Stimulated activated CD8-positive, alpha-beta memory T cell treated with anti-CD3 and anti-CD28 coated beads, Interleukin-15, amount 100 ng/mL, for 4 hours (primary cell): Measurements from ENCODE around the gene MTFR2.
"Not testable (repeated sequence)": the region's sequence is repeated elsewhere in the genome, so short reads cannot be mapped to it uniquely, and the experiment has no call there.

Experiments
- DNase-seq, 2 donors: peaks; one replicate each; pipeline ENCODE4 v3.0.0-alpha.2; 2020; ENCODE audit warnings: low read depth in 2 of 2

Gene MTFR2

DNA sequence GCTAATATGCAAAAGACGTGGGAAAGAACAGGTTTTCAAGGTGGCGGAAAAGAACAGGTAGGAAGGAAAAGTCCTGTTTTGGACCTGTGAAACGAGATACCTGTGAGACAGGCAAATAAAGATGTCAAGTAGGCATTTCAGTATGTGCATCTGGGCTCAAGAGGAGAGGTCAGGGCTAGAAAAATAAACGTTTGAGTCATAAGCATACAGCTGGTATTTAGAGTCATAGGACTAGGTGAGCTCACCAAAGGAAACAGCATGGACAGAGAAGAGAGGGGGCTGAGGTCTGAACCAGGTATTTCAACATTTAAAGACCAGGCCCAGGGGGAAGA, 14.9 kb downstream of the MTFR2 start:
- no peak for DNase-seq

DNA sequence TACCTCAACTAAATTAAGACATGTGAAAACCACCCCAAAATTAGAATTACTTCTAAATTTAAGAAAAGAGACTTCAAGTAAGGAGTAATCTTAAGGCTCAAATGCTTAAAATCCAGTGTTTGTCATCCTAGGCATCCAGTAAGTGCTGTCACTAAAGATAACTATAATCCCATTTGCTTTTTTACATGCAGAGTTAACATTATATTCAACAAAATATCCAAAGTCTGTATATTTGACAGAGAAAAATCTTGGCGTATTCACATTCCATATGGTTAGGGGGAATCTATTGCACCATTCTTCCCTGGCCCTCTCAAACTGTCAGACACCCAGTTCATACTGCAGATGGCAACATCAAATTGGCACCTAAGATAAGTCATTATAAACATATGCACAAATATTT, 17.4 kb downstream of the MTFR2 start:
- DNase-seq, result no peak

DNA sequence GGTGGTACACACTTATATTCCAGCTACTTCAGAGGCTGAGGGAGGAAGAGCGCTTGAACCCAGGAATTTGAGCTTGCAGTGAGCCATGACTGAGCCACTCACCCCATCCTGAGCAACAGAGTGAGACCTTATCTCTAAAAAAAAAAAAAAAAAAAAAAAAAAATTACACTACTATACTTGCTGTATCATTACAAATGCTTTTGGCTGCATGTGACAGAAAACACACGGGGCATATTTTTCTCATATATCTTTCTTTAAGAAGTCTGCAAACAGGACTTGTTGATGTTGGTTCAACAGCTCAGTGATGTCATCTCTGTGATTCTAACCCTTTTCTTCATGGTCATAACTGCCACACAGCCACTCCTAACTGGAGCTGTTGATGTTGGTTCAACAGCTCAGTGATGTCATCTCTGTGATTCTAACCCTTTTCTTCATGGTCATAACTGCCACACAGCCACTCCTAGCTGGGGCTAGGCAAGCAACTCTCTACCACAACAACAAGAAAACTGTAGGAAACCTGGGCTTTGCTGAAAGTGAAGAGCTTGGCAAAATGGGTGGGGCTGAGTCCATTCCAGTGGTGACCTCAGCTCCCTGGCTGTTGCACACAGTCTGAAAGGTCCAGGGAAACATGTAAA, 19.8 kb downstream of the MTFR2 start:
- no peak for DNase-seq

DNA sequence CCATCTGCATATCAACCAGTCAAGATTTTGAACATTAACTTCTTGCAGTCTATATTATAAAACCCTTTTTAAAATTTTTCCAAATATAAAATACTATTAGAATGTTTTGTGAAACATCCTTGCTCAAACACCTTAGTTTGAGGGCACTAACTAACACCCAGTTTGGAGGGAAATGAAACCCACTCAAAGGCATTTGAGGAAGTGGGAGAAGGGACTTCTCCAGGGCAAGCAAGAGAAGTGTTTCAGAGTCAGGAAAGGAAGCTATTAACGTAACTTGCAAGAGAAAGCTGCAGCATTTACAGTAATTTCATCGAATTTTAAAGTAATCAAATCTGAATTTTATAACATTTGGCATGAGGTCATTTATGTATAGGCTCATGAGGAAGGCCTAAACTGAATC, 21.3 kb downstream of the MTFR2 start:
- no peak for DNase-seq

DNA sequence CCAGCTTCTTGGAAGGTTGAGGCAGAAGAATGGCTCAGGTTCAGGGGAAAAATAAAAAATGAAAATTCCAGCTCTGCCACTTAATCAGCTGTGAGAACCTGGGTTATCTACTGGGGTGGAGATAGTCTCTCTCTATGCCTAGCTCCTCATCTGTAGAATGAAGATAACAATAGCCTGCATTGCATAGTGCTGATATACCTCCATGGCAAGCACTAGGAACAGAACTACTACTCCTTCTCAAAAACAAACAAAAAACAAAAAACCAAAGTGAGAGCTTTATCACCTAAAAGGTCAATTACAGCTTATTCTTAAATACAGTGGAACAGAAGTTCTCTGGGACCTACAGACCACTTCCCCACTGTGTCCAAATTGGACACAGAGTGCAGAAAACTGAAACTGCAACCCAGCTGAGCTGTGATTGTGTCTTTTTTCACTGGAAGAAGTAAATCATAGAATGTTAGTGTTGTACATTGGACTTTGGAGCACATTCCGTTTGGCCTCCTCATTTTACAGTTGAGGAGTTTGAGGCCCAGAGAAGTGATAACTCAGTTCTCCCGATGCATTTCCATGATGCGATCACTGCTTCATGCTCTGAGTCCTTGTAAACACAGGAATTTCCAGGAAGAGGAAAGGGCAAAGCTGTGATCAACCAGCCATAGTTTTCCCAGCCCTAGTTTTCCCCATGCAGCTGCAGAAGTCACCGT, 23.3 kb downstream of the MTFR2 start:
- no peak for DNase-seq

DNA sequence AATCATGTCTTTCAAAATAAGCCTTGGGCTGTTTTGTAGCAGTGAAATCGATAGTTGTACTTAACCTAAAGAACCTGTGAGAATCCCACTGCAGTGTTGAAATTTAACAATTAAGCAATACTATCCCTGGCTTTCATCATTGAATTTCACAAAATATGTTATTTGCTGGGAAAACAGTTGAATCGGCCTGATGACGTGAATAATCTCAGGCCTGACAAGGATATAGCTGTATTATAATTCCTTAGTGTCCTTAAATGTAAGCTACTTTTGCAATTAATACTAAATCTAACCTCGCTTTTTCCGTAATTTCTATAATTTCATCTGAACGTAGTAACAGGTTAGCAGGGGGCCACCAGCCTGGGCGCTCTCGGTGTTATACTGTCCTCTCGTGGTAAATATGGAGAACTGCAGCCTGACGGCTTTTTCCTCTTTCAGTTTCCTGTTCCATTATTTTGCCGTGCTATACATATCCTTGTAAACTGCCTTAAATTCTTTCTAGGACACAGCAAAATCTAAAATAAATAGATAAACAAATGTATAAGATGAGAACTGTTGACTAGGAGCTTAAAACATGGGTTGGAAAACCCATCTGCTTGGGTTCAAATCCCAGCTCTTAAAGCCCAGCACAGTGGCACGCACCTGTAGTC, 24.0 kb downstream of the MTFR2 start:
- DNase-seq, result no peak

DNA sequence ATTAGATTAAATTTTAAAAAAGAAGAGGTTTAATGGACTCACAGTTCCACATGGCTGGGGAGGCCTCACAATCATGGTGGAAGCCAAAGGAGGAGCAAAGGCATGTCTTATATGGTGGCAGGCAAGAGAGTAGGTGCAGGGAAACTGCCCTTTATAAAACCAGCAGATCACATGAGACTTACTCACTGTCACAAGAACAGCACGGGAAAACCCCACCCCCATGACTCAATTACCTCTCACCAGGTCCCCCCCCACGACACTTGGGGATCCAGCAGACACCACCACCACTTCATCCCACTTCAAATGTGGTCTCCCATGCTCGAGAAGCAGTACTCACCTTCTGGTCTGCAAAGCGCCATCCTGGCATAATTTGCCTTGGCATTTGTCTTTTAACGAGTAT, 24.6 kb downstream of the MTFR2 start:
- DNase-seq, result no peak

DNA sequence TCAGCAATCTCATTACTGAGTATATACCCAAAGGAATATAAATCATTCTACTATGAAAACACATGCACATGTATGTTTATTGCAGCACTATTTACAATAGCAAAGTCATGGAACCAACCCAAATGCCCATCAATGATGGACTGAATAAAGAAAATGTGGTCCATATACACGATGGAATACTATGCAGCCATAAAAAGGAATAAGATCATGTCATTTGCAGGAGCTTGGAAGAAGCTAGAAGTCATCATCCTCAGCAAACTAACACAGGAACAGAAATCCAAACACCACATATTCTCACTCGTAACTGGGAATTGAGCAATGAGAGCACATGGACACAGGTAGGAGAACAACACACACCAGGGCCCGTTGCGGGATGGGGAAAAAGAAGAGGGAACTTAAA, 25.1 kb downstream of the MTFR2 start:
- not testable (repeated sequence) for DNase-seq

DNA sequence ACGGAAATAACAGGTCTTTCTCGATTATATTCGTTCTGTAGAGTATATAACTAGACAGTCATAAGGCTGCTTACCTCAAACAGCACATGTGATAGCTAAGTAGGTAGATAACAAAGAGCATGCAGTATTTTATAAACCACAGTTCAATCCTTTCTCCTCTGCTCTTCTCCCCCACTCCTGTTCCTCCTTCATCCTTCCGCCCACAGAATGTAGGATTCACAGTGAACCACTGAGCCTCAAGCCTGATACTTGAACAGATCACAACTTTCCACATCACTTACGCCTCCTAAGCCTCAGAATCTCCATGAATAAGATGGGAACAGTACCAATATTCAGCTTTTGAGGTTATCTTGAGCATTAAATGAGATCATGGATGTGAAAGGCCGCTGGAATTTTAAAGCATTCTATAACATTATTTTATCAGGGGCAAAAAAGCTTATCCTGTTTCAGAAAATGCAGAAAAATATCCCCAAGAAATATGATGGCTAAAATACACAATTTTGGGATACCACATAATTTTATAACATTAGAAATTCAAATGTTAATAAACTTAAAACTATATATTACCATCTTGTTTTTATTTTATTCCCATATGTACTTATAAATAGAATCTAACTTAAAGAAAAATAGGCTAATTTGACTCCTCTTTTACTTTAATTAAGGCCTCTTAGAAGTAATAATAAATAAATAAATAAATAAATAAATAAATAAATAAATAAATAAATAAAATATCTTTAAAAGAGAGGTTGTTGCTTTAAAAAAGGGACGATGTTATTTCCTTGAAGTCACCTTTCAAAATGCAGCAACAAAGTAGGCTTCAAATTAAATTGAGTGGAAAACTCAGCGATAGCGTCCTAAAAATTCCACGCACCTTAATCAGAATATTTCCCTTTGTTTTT, 33.4 kb downstream of the MTFR2 start:
- no peak for DNase-seq

DNA sequence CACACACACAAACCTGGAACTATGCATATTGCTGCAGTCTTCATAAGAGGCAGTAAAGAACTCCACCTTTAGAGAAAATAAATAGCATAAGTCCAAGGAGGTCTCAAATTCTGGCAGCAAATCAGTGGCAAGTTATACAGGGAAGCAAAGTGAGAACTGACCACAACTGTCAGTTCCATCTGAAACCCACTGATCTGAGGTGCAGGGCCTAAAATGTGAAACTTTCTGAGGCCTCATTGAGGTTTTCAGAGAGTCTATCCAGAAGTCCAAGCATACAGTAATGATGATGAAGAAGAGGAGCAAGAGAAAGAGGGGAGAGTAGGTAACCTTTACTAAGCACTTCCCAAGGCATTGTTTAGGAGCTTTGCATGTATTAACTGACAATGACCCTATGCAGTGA, 36.3 kb downstream of the MTFR2 start:
- DNase-seq, result no peak

DNA sequence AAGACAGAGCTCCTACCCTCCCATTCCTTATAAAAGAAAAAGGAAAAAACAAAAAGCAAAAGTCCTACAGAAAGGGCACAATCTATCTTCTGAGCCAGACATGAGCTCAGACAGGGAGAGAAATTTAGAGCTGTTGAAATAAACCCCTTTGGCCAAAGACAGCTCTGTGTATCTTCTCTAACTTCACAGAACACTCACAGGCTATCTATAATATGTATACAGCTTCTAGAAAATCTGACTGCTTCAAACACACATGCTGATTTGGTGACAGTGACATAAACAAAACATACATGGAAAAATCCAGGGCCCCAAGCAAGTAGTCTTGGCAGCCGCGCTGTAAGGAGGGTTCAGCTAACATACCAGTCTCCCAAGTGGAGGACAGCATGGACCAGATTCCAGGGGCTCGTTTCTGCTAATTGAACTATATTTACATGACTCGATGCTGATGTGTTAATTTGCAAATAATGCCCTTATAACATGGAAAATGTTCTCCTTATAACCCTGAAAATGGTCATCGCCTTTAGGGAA, 37.0 kb downstream of the MTFR2 start:
- DNase-seq, result no peak

DNA sequence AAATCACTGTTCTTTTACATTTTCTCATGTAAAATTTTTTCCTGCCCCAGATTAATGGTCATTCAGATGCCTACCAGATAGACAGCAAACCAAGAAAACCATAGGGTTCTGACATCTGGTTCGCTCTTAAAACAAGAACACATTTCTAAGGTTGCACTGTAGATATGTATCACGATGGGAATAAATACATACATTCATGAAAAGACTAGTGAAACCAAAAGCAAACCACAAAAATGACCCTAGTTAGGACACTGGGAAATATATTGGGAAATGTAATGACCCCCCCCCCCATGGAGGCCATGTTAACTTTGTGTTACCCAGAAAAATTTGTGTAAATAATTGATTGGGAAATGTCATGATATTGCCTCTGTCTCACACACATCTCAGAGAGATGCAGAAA, 37.5 kb downstream of the MTFR2 start:
- no peak for DNase-seq

DNA sequence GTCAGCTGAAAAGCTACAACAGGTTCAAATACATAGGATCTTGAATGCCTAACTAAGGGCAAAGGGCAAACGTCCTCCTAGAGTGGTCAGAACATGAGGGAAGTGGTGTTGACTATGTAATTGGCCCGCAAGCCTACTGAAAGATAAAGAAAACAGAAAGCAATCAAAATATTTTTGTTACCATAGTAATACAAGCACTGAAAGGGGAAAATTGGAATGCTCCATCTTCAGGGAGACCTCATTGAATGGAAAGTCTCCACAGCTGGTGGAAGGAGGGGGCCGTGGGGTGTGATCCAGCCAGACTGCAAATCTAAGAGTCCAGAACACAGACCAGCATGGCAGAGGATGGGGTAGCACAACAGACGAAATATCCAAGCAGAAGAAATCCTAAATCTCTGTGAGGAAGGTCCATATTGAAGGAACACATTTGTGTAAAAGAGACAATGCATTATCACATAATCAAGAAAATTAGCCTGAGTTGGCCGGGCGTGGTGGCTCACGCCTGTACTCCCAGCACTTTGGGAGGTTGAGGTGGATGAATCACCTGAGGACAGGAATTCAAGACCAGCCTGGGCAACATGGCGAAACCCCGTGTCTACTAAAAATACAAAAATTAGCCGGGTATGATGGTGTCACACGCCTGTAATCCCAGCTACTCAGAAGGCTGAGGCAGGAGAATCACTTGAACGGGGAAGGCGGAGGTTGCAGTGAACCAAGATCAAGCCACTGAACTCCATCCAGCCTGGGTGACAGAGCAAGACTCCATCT, 39.5 kb downstream of the MTFR2 start:
- no peak for DNase-seq

DNA sequence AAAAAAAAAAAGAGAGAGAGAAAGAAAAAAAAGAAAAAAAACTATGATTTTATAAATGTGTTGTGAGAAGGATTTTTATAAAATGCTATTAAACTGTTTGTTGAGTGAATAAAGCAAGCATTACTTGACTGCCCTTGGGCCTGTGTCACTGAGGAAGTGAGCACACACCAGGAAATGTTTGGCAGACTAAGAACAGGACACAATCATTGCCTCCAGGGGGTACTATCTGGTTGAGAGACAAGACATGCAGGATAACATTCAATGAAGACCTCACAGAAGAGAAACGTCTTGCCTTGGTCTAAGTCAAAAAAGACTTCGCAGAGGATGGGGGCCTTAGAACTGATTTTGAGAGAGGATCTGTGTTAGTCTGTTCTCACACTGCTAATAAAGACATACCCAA, 40.6 kb downstream of the MTFR2 start:
- no peak for DNase-seq

DNA sequence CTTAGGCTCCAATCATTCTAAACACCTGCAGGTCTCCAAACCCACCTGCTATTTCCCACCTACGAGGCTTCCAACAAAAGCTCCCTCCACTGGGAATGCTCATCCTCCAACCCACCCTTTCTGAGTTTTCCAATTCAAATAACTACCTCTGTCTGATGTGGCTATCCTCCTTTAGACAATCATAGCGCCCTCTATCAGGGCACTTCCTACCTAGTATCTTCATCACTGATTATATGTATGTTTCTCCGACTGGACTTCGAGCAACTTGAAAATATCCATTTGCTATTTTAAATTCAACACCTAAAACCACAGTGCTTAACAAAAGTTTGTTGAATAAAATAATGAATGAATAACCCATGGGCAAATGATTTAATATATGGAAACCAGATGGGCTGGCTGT, 41.3 kb downstream of the MTFR2 start:
- no peak for DNase-seq

DNA sequence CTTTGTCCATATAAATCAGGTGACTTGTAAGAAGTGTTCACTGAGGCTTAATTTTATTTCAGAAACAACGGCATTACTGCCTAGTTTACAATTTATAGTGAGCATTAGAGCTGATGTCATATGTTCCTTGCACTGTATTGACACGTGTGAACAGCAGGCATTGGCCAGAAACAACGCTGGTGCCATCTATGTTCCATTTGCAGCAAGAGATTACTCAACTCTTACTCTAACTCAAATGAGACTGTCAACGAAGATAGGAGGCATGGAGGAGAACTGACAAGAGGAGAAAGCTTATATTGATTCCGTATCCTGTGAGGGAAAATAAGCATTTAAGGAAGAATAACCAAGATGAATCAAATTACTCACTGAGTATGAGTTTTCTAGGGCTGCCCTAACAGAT, 48.4 kb downstream of the MTFR2 start:
- DNase-seq, result no peak

DNA sequence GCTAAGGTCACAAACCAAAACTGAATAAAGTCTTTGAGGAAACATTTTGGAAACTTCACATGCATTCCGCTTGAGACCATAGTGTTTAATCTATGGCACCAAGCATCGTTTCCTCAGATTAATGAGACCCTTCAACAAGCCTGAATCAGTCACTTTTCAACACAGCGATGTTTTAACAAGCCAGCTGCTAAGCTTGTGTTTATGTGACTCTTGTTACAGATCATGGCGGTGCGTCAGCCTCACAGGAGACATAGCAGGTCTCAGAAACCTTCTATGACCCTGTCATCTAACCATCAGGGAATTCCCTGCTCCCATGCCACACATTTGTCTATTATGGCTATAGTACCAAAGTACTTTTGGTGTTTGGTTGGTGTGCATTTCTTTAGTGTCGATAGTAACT, 57.2 kb downstream of the MTFR2 start:
- DNase-seq, result no peak

DNA sequence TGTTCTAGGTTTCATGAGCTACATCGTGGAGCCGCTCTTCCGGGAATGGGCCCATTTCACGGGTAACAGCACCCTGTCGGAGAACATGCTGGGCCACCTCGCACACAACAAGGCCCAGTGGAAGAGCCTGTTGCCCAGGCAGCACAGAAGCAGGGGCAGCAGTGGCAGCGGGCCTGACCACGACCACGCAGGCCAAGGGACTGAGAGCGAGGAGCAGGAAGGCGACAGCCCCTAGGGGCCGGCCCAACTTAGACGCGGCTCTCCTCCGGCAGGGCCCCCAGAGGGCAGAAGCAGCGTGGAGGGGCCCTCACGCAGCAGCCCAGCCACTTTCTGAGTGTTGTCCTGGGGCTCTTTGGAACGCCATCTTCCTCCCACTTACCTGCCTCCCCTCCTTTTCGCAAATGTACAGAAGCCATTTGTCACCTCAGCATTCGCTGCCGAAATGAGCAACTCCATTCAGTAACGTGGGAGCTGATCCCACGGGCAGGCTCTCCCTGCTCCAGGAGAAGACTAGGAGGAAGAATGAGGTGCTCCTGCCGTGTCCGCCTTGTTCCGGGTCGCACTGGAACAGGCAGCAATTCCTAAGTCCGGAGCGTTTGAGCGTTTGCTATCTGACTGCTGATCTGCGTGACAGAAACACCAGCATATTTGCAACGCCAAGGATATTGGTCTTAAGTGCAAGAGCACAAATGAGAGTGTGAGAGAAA, 58.4 kb downstream of the MTFR2 start:
- no peak for DNase-seq

DNA sequence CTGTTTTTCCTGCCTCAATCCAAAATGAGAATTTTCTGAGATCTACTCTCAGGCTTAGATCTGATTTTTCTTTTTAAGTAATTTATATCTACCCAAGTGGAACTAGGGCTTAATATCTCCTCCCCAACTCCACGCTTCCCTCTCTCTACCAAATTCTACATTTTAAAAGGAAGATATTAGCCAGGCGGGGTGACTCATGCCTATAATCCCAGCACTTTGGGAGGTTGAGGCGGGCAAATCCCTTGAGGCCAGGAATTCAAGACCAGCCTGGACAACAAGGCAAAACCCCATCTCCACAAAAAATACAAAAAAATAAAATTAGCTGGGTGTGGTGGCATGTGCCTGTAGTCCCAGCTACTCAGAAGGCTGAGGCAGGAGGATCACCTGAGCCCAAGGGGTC, 61.0 kb downstream of the MTFR2 start:
- no peak for DNase-seq

DNA sequence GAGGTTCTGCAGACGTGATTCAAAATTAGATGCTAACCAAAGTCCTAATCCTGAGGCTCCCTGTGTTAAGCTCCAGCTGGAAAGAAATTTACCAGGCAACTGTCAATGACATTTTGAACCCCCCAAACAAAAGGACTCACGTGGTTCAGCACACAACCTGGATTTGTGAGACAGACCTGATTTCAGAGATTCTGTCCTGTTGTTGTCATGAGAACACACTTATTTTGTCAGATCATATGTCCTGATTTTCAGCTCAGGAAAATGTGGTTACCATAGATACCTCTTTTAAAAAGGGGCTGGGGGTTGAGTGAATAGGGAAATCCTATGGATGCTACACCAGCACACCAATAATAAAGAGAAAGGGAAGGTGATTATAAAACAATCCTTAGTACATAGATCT, 61.6 kb downstream of the MTFR2 start:
- DNase-seq, result no peak

DNA sequence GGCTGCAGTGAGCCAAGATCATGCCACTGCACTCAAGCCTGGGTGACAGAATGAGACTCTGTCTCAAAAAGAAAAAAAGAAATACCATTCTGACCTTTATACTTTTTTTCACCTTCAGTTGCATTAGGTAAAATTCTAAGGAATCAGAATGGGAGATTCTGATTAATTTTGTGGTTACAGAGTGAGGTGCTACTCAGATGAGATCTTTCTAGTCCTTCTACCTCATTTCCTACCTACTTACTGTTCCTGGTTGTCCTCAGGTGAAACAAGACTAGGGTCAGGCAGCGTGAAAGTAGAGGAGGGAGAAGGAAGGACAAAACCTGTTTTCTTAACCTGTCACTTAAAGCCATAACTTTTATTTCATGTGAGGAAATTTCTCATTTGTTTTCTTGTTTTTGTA, 63.7 kb downstream of the MTFR2 start:
- no peak for DNase-seq
